HCT116 (cell line): ENCODE results near the gene NEB. TPM values are rescaled to one million over a fixed set of nuclear protein-coding genes. Genes with fewer than 3 reads are reported as not detected.

Source experiments
- ATAC-seq: fragments of 200-7000 bp; cut with Tn5 transposase; 2 replicates; pipeline ENCODE4 v1.9.1; 2020; ENCODE audit warnings: mild to moderate bottlenecking, moderate library complexity
- BruUV-seq: library from RNA; stranded (reverse); fragments of 400-500 nt; replicated peaks from 2 replicates; lab custom pipeline; 2021; lab: Mats Ljungman, UMichigan
- CTCF ChIA-PET: fragments of 300-600 bp; sonication (Branson Sonifier 250); formaldehyde crosslinking; loops from one replicate; lab custom pipeline; 2021; ENCODE audit warnings: antibody characterized with exemption; lab: Charles Lee
- POLR2A ChIA-PET: fragments of 300-600, 350-600 bp; sonication (Branson Sonifier 250); formaldehyde crosslinking; loops from one replicate; lab custom pipeline; 2021; ENCODE audit warnings: antibody characterized with exemption; lab: Charles Lee
- RAD21 ChIA-PET, 2 experiments: fragments of 300-600 bp; sonication (Branson Sonifier 250); formaldehyde crosslinking; loops; one replicate each; lab custom pipeline; 2023; ENCODE audit warnings: low total read pairs in 2 of 2; ENCODE audit not compliant: uncharacterized antibody in 2 of 2, unreplicated experiment in 2 of 2, low non-redundant PET in 1 of 2; lab: Charles Lee
- DNase-seq: peaks from one replicate; pipeline ENCODE4 v3.0.0-alpha.2; 2010; ENCODE audit warnings: low read depth, low spot score
- H2AFZ ChIP-seq: fragments of 200-600 bp; shearing (Covaris generic), sonication (generic); 2 replicates; pipeline ENCODE4 v1.6.1; 2017; ENCODE audit warnings: low read depth, mixed run types, mixed read lengths, antibody characterized with exemption, low read length; ENCODE audit not compliant: poor library complexity, severe bottlenecking
- H3K27ac ChIP-seq: 2 replicates; pipeline ENCODE4 v1.5.1; 2012; ENCODE audit warnings: low read depth, low read length
- H3K27me3 ChIP-seq: fragments of 200-600 bp; sonication (generic); 2 replicates; pipeline ENCODE4 v1.6.1; 2016; ENCODE audit warnings: mixed run types, low read length, mixed read lengths; ENCODE audit not compliant: insufficient read depth
- H3K36me3 ChIP-seq, 2 experiments: fragments of 200-500 bp in 1 of 2; fragments of 200-600 bp in 1 of 2; sonication (Bioruptor generic) in 1 of 2; sonication (generic) in 1 of 2; 2 replicates each; pipeline versions ENCODE4 v1.5.1 to v1.6.1; 2014 to 2016; ENCODE audit warnings: low read length in 2 of 2, inconsistent platforms in 1 of 2, mixed read lengths in 1 of 2, mixed run types in 1 of 2; ENCODE audit not compliant: insufficient read depth in 2 of 2, control insufficient read depth in 1 of 2
- H3K4me1 ChIP-seq, 2 experiments: fragments of 200-600 bp in 1 of 2; sonication (generic) in 1 of 2; 2 replicates each; pipeline versions ENCODE4 v1.5.1 to v1.6.1; 2012 to 2017; ENCODE audit warnings: low read length in 2 of 2, inconsistent platforms in 1 of 2, mild to moderate bottlenecking in 1 of 2, mixed read lengths in 1 of 2, mixed run types in 1 of 2, moderate library complexity in 1 of 2; ENCODE audit not compliant: insufficient read depth in 2 of 2, control insufficient read depth in 1 of 2
- H3K4me2 ChIP-seq: fragments of 200-600 bp; sonication (generic); 2 replicates; pipeline ENCODE4 v1.6.1; 2017; ENCODE audit warnings: mixed run types, low read length, mixed read lengths
- H3K4me3 ChIP-seq, 2 experiments: fragments of 200-600 bp in 1 of 2; sonication (generic) in 1 of 2; replicated peaks in 1 of 2; 2 replicates each; pipeline ENCODE4 v1.5.1; 2011 to 2016; ENCODE audit warnings: low read length in 2 of 2, control low read depth in 1 of 2, low read depth in 1 of 2, mild to moderate bottlenecking in 1 of 2, mixed read lengths in 1 of 2, mixed run types in 1 of 2
- H3K79me2 ChIP-seq: fragments of 200-600 bp; sonication (generic); 2 replicates; pipeline ENCODE4 v1.6.1; 2017; ENCODE audit warnings: mild to moderate bottlenecking, mixed run types, low read length, moderate library complexity, mixed read lengths; ENCODE audit not compliant: insufficient read depth
- H3K9ac ChIP-seq: fragments of 200-600 bp; sonication (generic); 2 replicates; pipeline ENCODE4 v1.6.1; 2016; ENCODE audit warnings: low read length, mixed read lengths
- H3K9me2 ChIP-seq: fragments of 200-600 bp; sonication (generic), shearing (Covaris generic); 2 replicates; pipeline ENCODE4 v1.6.1; 2017; ENCODE audit warnings: mixed run types, mild to moderate bottlenecking, moderate library complexity; ENCODE audit not compliant: insufficient read depth
- H3K9me3 ChIP-seq, 2 experiments: fragments of 200-500 bp in 1 of 2; fragments of 200-600 bp in 1 of 2; sonication (Bioruptor generic) in 1 of 2; sonication (generic) in 1 of 2; 2 replicates each; pipeline ENCODE4 v1.6.1; 2014 to 2017; ENCODE audit warnings: low read length in 2 of 2, mixed read lengths in 2 of 2, inconsistent platforms in 1 of 2, low read depth in 1 of 2, mild to moderate bottlenecking in 1 of 2, mixed run types in 1 of 2, moderate library complexity in 1 of 2; ENCODE audit not compliant: control insufficient read depth in 1 of 2, insufficient read depth in 1 of 2
- H4K20me1 ChIP-seq: fragments of 200-600 bp; sonication (generic), shearing (Covaris generic); 2 replicates; pipeline ENCODE4 v1.6.1; 2017; ENCODE audit warnings: mixed run types, mild to moderate bottlenecking, moderate library complexity; ENCODE audit not compliant: insufficient read depth
- CEBPB ChIP-seq: IDR thresholded peaks from 2 replicates; pipeline ENCODE4 v1.6.1; 2012; ENCODE audit warnings: low read depth
- EGR1 ChIP-seq: IDR thresholded peaks from 2 replicates; pipeline ENCODE4 v1.6.1; 2012; ENCODE audit warnings: low read depth
- ELF1 ChIP-seq: IDR thresholded peaks from 2 replicates; pipeline ENCODE4 v1.6.1; 2012; ENCODE audit warnings: low read depth, borderline replicate concordance
- EZH2 ChIP-seq: fragments of 200-600 bp; sonication (generic); IDR thresholded peaks from 2 replicates; pipeline ENCODE4 v1.6.1; 2017; ENCODE audit warnings: antibody characterized with exemption, mixed run types
- FOSL1 ChIP-seq: IDR thresholded peaks from 2 replicates; pipeline ENCODE4 v1.6.1; 2012; ENCODE audit warnings: low read depth
- JUND ChIP-seq: IDR thresholded peaks from 2 replicates; pipeline ENCODE4 v1.6.1; 2012
- MAX ChIP-seq: IDR thresholded peaks from 2 replicates; pipeline ENCODE4 v1.6.1; 2012
- POLR2AphosphoS5 ChIP-seq: IDR thresholded peaks from 2 replicates; pipeline ENCODE4 v1.6.1; 2011; ENCODE audit warnings: mild to moderate bottlenecking, low read depth, low read length, moderate library complexity
- SP1 ChIP-seq: IDR thresholded peaks from 2 replicates; pipeline ENCODE4 v1.6.1; 2012; ENCODE audit warnings: low read depth
- SRF ChIP-seq: IDR thresholded peaks from 2 replicates; pipeline ENCODE4 v1.6.1; 2012; ENCODE audit warnings: low read depth
- TCF7L2 ChIP-seq: IDR thresholded peaks from 2 replicates; pipeline ENCODE4 v1.7.0; 2011; ENCODE audit warnings: borderline replicate concordance, inconsistent platforms; ENCODE audit not compliant: insufficient read depth, insufficient read length; ENCODE audit errors: extremely low read depth
- YY1 ChIP-seq: IDR thresholded peaks from 2 replicates; pipeline ENCODE4 v1.6.1; 2011; ENCODE audit warnings: low read length, low read depth, moderate library complexity, mild to moderate bottlenecking; ENCODE audit not compliant: insufficient replicate concordance; ENCODE audit errors: extremely low read depth
- ZBTB33 ChIP-seq: IDR thresholded peaks from 2 replicates; pipeline ENCODE4 v1.6.1; 2011; ENCODE audit warnings: mild to moderate bottlenecking, low read length, moderate library complexity; ENCODE audit not compliant: insufficient replicate concordance; ENCODE audit errors: extremely low read depth
- ZNF274 ChIP-seq: fragments of 200-500 bp; sonication (Bioruptor generic); IDR thresholded peaks from 2 replicates; pipeline ENCODE4 v1.6.1; 2014; ENCODE audit warnings: mild to moderate bottlenecking, low read depth, low read length, inconsistent platforms
- intact Hi-C: fragments of 100-400 bp; cut with micrococcal nuclease; formaldehyde crosslinking; loops from 2 replicates; pipeline ENCODE4 v1.10.0; 2022
- total RNA-seq: library from RNA; stranded (reverse); gene quantifications from one replicate; pipeline ENCODE4 v1.2.1, GENCODE V29; 2021; ENCODE audit not compliant: unreplicated experiment
- TF ChIP-seq, protein P1 (sequence below): IDR thresholded peaks from 2 replicates; pipeline ENCODE4 v1.6.1; 2012; ENCODE audit warnings: low read depth

The NEB gene
- total RNA-seq, 1 experiment from 2014 or later, result 0.34 TPM

DNA sequence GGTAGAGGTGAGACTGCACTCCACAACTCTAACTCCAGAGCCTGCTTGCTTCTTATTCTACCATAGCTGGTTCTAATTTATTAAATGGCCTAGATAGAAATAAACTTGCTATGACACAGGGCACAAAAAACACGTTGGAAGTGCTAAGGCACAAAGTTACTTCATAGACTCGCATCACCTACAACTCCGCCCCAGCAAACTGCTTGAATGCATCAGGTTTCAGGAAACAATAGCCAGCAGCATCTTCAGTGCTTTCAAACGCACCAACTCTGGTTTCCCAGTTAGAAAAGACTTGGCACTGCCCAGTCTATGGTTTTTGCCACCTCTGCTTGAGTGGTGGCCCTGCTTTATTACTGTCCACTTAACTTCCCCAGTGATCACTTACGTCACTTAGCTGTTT, 182.0 kb downstream of the NEB start (continued):
- TF ChIP-seq, protein P1, sequence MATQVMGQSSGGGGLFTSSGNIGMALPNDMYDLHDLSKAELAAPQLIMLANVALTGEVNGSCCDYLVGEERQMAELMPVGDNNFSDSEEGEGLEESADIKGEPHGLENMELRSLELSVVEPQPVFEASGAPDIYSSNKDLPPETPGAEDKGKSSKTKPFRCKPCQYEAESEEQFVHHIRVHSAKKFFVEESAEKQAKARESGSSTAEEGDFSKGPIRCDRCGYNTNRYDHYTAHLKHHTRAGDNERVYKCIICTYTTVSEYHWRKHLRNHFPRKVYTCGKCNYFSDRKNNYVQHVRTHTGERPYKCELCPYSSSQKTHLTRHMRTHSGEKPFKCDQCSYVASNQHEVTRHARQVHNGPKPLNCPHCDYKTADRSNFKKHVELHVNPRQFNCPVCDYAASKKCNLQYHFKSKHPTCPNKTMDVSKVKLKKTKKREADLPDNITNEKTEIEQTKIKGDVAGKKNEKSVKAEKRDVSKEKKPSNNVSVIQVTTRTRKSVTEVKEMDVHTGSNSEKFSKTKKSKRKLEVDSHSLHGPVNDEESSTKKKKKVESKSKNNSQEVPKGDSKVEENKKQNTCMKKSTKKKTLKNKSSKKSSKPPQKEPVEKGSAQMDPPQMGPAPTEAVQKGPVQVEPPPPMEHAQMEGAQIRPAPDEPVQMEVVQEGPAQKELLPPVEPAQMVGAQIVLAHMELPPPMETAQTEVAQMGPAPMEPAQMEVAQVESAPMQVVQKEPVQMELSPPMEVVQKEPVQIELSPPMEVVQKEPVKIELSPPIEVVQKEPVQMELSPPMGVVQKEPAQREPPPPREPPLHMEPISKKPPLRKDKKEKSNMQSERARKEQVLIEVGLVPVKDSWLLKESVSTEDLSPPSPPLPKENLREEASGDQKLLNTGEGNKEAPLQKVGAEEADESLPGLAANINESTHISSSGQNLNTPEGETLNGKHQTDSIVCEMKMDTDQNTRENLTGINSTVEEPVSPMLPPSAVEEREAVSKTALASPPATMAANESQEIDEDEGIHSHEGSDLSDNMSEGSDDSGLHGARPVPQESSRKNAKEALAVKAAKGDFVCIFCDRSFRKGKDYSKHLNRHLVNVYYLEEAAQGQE, result no peak
- TF ChIP-seq JUND, result no peak
- TF ChIP-seq TCF7L2, result no peak
- no peak for TF ChIP-seq EGR1
- TF ChIP-seq SRF, result no peak
- no peak for TF ChIP-seq EZH2

GRCh38 chr2:151551556-151551955, 182.7 kb downstream of the NEB start:
- Histone ChIP-seq H3K36me3 (no peaks in the 10 kb centered on the region), H3K4me1 (no peaks in the 10 kb centered on the region), H2AFZ (no peak overlapping the region), H3K4me2 (no peak overlapping the region), H3K27me3 (no peaks in the 10 kb centered on the region), H3K9ac (no peak overlapping the region), H3K79me2 (no peaks in the 10 kb centered on the region)
- no peak for DNase-seq
- POLR2A ChIA-PET, result no interaction called here
- intact Hi-C loops, result no loop called here
- CTCF ChIA-PET, result no interaction called here
- no TSS peak for BruUV-seq
- no peak for ATAC-seq
- TF ChIP-seq TCF7L2, result no peak
- no peak for TF ChIP-seq YY1
- TF ChIP-seq SP1, result no peak
- no peak for TF ChIP-seq ELF1
- no peak for TF ChIP-seq FOSL1
- no peak for TF ChIP-seq ZNF274
- TF ChIP-seq POLR2AphosphoS5, result no peak
- TF ChIP-seq MAX, result no peak
- TF ChIP-seq ZBTB33, result no peak
- no peak for TF ChIP-seq JUND
- TF ChIP-seq, protein P1, result no peak
- TF ChIP-seq CEBPB, result no peak
- TF ChIP-seq, all 23 proteins: peak for 0
- Histone ChIP-seq H4K20me1 (no peaks in the 10 kb centered on the region), H3K4me3 (no peak overlapping the region), H3K9me3 (no peaks in the 10 kb centered on the region), H3K27ac (no peak overlapping the region), H3K9me2 (no peaks in the 10 kb centered on the region)
- RAD21 ChIA-PET, result no interaction called here
